ENCODE measurements around the gene ERC1. TPM values are rescaled to one million over a fixed set of nuclear protein-coding genes. Genes with fewer than 3 reads are reported as not detected.

The ERC1 gene
- total and polyA plus RNA-seq, 2 of the 4 experiments (the other 2 are of a cell fraction), result 11.6 to 25.6 TPM

GRCh38 chr12:1182069-1182468 lies 191.0 kb downstream of the ERC1 start:
- Histone ChIP-seq H2BK20ac (ENCODE audit: low read depth, low read length) (no peak overlapping the region), H2BK120ac (ENCODE audit: low read depth, low read length) (no peak overlapping the region), H2BK15ac (ENCODE audit: low read depth, low read length) (no peak overlapping the region), H3K4me1 (ENCODE audit: control insufficient read depth, insufficient read depth, low read length) (peaks cover 3% of the 10 kb centered on the region; the same call in 1 of the 2 replicates), H2AK9ac (replicated peaks; ENCODE audit: low read depth, low read length, poor library complexity) (no peak overlapping the region), H2AFZ (replicated peaks; ENCODE audit: low read length, poor library complexity) (no peak overlapping the region), H3K23ac (ENCODE audit: low read depth, low read length) (no peak overlapping the region), H3K9me3 (ENCODE audit: control insufficient read depth, insufficient read depth, low read length) (no peaks in the 10 kb centered on the region), H4K5ac (ENCODE audit: low read depth, low read length) (no peak overlapping the region), H3K18ac (ENCODE audit: low read depth, low read length) (no peak overlapping the region), H4K20me1 (ENCODE audit: insufficient read depth, low read length) (no peaks in the 10 kb centered on the region), H3K27me3 (ENCODE audit: control insufficient read depth, insufficient read depth, low read length) (no peaks in the 10 kb centered on the region), H3K4me3 (ENCODE audit: insufficient read depth, low read depth, low read length) (no peak overlapping the region), H3K56ac (ENCODE audit: extremely low read depth, insufficient read depth, low read length) (no peak overlapping the region), H3K9ac (ENCODE audit: low read depth, low read length) (no peak overlapping the region), H3K14ac (replicated peaks; ENCODE audit: low read depth, low read length) (no peak overlapping the region), H3K79me1 (ENCODE audit: low read depth in 1 of 2, low read length in 2 of 2) (peaks cover 7 to 18% of the 10 kb centered on the region in 2 experiments; a peak in 3 of 4 replicates), H3K4ac (ENCODE audit: low read depth, low read length) (no peak overlapping the region), H3K4me2 (ENCODE audit: low read depth, low read length) (no peak overlapping the region), H3K36me3 (ENCODE audit: control insufficient read depth, insufficient read depth, low read length) (peaks cover 10% of the 10 kb centered on the region), H2BK5ac (ENCODE audit: low read depth, low read length, poor library complexity, severe bottlenecking) (no peak overlapping the region), H4K8ac (ENCODE audit: low read depth in 2 of 2, low read length in 2 of 2) (no peak overlapping the region), H3K9me1 (ENCODE audit: insufficient read depth, low read length) (no peaks in the 10 kb centered on the region), H3K27ac (ENCODE audit: insufficient read depth, low read length) (no peak overlapping the region), H2AK5ac (ENCODE audit: low read depth, low read length) (no peak overlapping the region), H4K91ac (ENCODE audit: insufficient read depth, low read depth, low read length) (no peak overlapping the region)
- WGBS, 2 experiments (ENCODE audit: extremely low coverage in 2 of 2, insufficient read length in 1 of 2), result no CpG with 5 or more reads among the region's 2 CpGs
- intact Hi-C loops (cut with micrococcal nuclease) (no loop called here), in situ Hi-C loops (cut with MboI; ENCODE audit: low sequenced_read_pairs) (no loop called here), dilution Hi-C loops (cut with HindIII; ENCODE audit: low sequenced_read_pairs, unreplicated experiment) (no loop called here)
- TF ChIP-seq NFE2L2 (IDR thresholded peaks at IDR 0.05; ENCODE audit: low read depth, low read length) (no peak), ELK1 (IDR thresholded peaks at IDR 0.05; ENCODE audit: borderline replicate concordance, low read depth, low read length) (no peak), RAD21 (IDR thresholded peaks at IDR 0.05; ENCODE audit: low read length) (no peak), FOS (IDR thresholded peaks at IDR 0.05; ENCODE audit: low read depth, low read length) (no peak), BHLHE40 (IDR thresholded peaks at IDR 0.05; ENCODE audit: low read depth, low read length) (no peak), SMC3 (IDR thresholded peaks at IDR 0.05; ENCODE audit: low read depth, low read length) (no peak), MXI1 (IDR thresholded peaks at IDR 0.05; ENCODE audit: borderline replicate concordance, low read depth, low read length) (no peak), MAFK (IDR thresholded peaks at IDR 0.05; ENCODE audit: low read depth, low read length) (no peak)
- BruUV-seq (replicated peaks), result no TSS peak
- ATAC-seq (ENCODE audit: low read depth), result no peak
- ChIA-PET CTCF (no interaction called here), POLR2A (ENCODE audit: unreplicated experiment) (no interaction called here)
- DNase-seq, result peak; percentile 29
